HCT116 (cell line): ENCODE measurements around the gene CNNM4. TPM values are rescaled to one million over a fixed set of nuclear protein-coding genes. Genes with fewer than 3 reads are reported as not detected.

ENCODE experiments used
- ATAC-seq: fragments of 200-7000 bp; cut with Tn5 transposase; 2 replicates; pipeline ENCODE4 v1.9.1; 2020; ENCODE audit warnings: mild to moderate bottlenecking, moderate library complexity
- BruUV-seq: library from RNA; stranded (reverse); fragments of 400-500 nt; replicated peaks from 2 replicates; lab custom pipeline; 2021; lab: Mats Ljungman, UMichigan
- CTCF ChIA-PET: fragments of 300-600 bp; sonication (Branson Sonifier 250); formaldehyde crosslinking; loops from one replicate; lab custom pipeline; 2021; ENCODE audit warnings: antibody characterized with exemption; lab: Charles Lee
- POLR2A ChIA-PET: fragments of 300-600, 350-600 bp; sonication (Branson Sonifier 250); formaldehyde crosslinking; loops from one replicate; lab custom pipeline; 2021; ENCODE audit warnings: antibody characterized with exemption; lab: Charles Lee
- RAD21 ChIA-PET, 2 experiments: fragments of 300-600 bp; sonication (Branson Sonifier 250); formaldehyde crosslinking; loops; one replicate each; lab custom pipeline; 2023; ENCODE audit warnings: low total read pairs in 2 of 2; ENCODE audit not compliant: uncharacterized antibody in 2 of 2, unreplicated experiment in 2 of 2, low non-redundant PET in 1 of 2; lab: Charles Lee
- DNase-seq: peaks from one replicate; pipeline ENCODE4 v3.0.0-alpha.2; 2010; ENCODE audit warnings: low read depth, low spot score
- H2AFZ ChIP-seq: fragments of 200-600 bp; shearing (Covaris generic), sonication (generic); 2 replicates; pipeline ENCODE4 v1.6.1; 2017; ENCODE audit warnings: low read depth, mixed run types, mixed read lengths, antibody characterized with exemption, low read length; ENCODE audit not compliant: poor library complexity, severe bottlenecking
- H3K27ac ChIP-seq: 2 replicates; pipeline ENCODE4 v1.5.1; 2012; ENCODE audit warnings: low read depth, low read length
- H3K27me3 ChIP-seq: fragments of 200-600 bp; sonication (generic); 2 replicates; pipeline ENCODE4 v1.6.1; 2016; ENCODE audit warnings: mixed run types, low read length, mixed read lengths; ENCODE audit not compliant: insufficient read depth
- H3K36me3 ChIP-seq, 2 experiments: fragments of 200-500 bp in 1 of 2; fragments of 200-600 bp in 1 of 2; sonication (Bioruptor generic) in 1 of 2; sonication (generic) in 1 of 2; 2 replicates each; pipeline versions ENCODE4 v1.5.1 to v1.6.1; 2014 to 2016; ENCODE audit warnings: low read length in 2 of 2, inconsistent platforms in 1 of 2, mixed read lengths in 1 of 2, mixed run types in 1 of 2; ENCODE audit not compliant: insufficient read depth in 2 of 2, control insufficient read depth in 1 of 2
- H3K4me1 ChIP-seq, 2 experiments: fragments of 200-600 bp in 1 of 2; sonication (generic) in 1 of 2; 2 replicates each; pipeline versions ENCODE4 v1.5.1 to v1.6.1; 2012 to 2017; ENCODE audit warnings: low read length in 2 of 2, inconsistent platforms in 1 of 2, mild to moderate bottlenecking in 1 of 2, mixed read lengths in 1 of 2, mixed run types in 1 of 2, moderate library complexity in 1 of 2; ENCODE audit not compliant: insufficient read depth in 2 of 2, control insufficient read depth in 1 of 2
- H3K4me2 ChIP-seq: fragments of 200-600 bp; sonication (generic); 2 replicates; pipeline ENCODE4 v1.6.1; 2017; ENCODE audit warnings: mixed run types, low read length, mixed read lengths
- H3K4me3 ChIP-seq, 2 experiments: fragments of 200-600 bp in 1 of 2; sonication (generic) in 1 of 2; replicated peaks in 1 of 2; 2 replicates each; pipeline ENCODE4 v1.5.1; 2011 to 2016; ENCODE audit warnings: low read length in 2 of 2, control low read depth in 1 of 2, low read depth in 1 of 2, mild to moderate bottlenecking in 1 of 2, mixed read lengths in 1 of 2, mixed run types in 1 of 2
- H3K79me2 ChIP-seq: fragments of 200-600 bp; sonication (generic); 2 replicates; pipeline ENCODE4 v1.6.1; 2017; ENCODE audit warnings: mild to moderate bottlenecking, mixed run types, low read length, moderate library complexity, mixed read lengths; ENCODE audit not compliant: insufficient read depth
- H3K9ac ChIP-seq: fragments of 200-600 bp; sonication (generic); 2 replicates; pipeline ENCODE4 v1.6.1; 2016; ENCODE audit warnings: low read length, mixed read lengths
- H3K9me2 ChIP-seq: fragments of 200-600 bp; sonication (generic), shearing (Covaris generic); 2 replicates; pipeline ENCODE4 v1.6.1; 2017; ENCODE audit warnings: mixed run types, mild to moderate bottlenecking, moderate library complexity; ENCODE audit not compliant: insufficient read depth
- H3K9me3 ChIP-seq, 2 experiments: fragments of 200-500 bp in 1 of 2; fragments of 200-600 bp in 1 of 2; sonication (Bioruptor generic) in 1 of 2; sonication (generic) in 1 of 2; 2 replicates each; pipeline ENCODE4 v1.6.1; 2014 to 2017; ENCODE audit warnings: low read length in 2 of 2, mixed read lengths in 2 of 2, inconsistent platforms in 1 of 2, low read depth in 1 of 2, mild to moderate bottlenecking in 1 of 2, mixed run types in 1 of 2, moderate library complexity in 1 of 2; ENCODE audit not compliant: control insufficient read depth in 1 of 2, insufficient read depth in 1 of 2
- H4K20me1 ChIP-seq: fragments of 200-600 bp; sonication (generic), shearing (Covaris generic); 2 replicates; pipeline ENCODE4 v1.6.1; 2017; ENCODE audit warnings: mixed run types, mild to moderate bottlenecking, moderate library complexity; ENCODE audit not compliant: insufficient read depth
- FOSL1 ChIP-seq: IDR thresholded peaks from 2 replicates; pipeline ENCODE4 v1.6.1; 2012; ENCODE audit warnings: low read depth
- POLR2A ChIP-seq: IDR thresholded peaks from 2 replicates; pipeline ENCODE4 v1.7.0; 2011; ENCODE audit warnings: borderline replicate concordance; ENCODE audit not compliant: insufficient read depth, insufficient read length; ENCODE audit errors: extremely low read depth
- RAD21 ChIP-seq: IDR thresholded peaks from 2 replicates; pipeline ENCODE4 v1.6.1; 2012; ENCODE audit warnings: low read depth, mild to moderate bottlenecking
- SRF ChIP-seq: IDR thresholded peaks from 2 replicates; pipeline ENCODE4 v1.6.1; 2012; ENCODE audit warnings: low read depth
- YY1 ChIP-seq: IDR thresholded peaks from 2 replicates; pipeline ENCODE4 v1.6.1; 2011; ENCODE audit warnings: low read length, low read depth, moderate library complexity, mild to moderate bottlenecking; ENCODE audit not compliant: insufficient replicate concordance; ENCODE audit errors: extremely low read depth
- ZNF274 ChIP-seq: fragments of 200-500 bp; sonication (Bioruptor generic); IDR thresholded peaks from 2 replicates; pipeline ENCODE4 v1.6.1; 2014; ENCODE audit warnings: mild to moderate bottlenecking, low read depth, low read length, inconsistent platforms
- intact Hi-C: fragments of 100-400 bp; cut with micrococcal nuclease; formaldehyde crosslinking; loops from 2 replicates; pipeline ENCODE4 v1.10.0; 2022
- total RNA-seq: library from RNA; stranded (reverse); gene quantifications from one replicate; pipeline ENCODE4 v1.2.1, GENCODE V29; 2021; ENCODE audit not compliant: unreplicated experiment
- TF ChIP-seq, protein P1 (sequence below): IDR thresholded peaks from 2 replicates; pipeline ENCODE4 v1.6.1; 2011; ENCODE audit warnings: mild to moderate bottlenecking, low read length, moderate library complexity; ENCODE audit not compliant: insufficient replicate concordance; ENCODE audit errors: extremely low read depth
- TF ChIP-seq, protein P2 (sequence below): IDR thresholded peaks from 2 replicates; pipeline ENCODE4 v1.6.1; 2012; ENCODE audit warnings: low read depth

Gene CNNM4
- total RNA-seq, 1 experiment from 2014 or later: 7.9 TPM

DNA sequence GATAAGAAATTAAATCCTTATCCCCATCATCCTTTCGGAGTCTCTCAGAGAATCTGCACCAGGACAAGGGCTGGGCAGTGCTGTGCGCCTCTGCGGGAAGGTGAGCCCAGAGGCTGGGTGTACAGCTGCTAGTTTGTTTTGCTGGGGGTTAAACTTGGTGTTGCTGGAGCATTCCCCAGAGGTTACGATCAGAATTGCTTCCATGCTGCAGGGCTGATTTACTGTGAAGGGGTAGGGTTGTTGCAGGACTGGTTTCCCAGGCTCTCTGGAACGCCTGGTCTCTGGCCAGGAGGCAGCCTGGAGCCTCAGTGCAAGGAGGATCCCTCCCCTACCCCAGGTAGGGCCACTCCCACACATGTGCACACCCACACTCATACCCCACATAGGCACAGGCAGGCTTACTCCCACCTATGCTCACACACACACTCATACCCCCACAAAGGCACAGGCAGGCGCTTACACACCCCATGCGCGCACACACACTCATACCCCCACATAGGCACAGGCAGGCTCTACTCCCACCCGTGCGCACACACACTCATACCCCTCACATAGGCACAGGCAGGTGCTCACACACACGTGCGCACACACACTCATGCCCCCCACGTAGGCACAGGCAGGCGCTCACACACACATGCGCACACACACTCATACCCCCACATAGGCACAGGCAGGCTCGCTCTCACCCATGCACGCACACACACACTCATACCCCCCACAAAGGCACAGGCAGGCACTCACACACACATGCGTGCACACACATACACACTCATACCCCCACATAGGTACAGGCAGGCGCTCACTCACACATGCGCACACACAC is 11.3 kb downstream of the CNNM4 start:
- Histone ChIP-seq H2AFZ (no peak overlapping the region), H3K27ac (no peak overlapping the region), H3K4me2 (no peak overlapping the region), H3K36me3 (0 out of 4 replicates have a peak, but pooled peaks cover 0 to 4% of the 10 kb centered on the region in 2 experiments), H3K4me1 (peaks cover 0 to 7% of the 10 kb centered on the region in 2 experiments; a peak in 1 of 4 replicates), H3K79me2 (peaks cover 2% of the 10 kb centered on the region; the same call in 1 of the 2 replicates), H3K4me3 (no peak overlapping the region), H3K27me3 (no peaks in the 10 kb centered on the region), H3K9ac (no peak overlapping the region), H4K20me1 (no peaks in the 10 kb centered on the region), H3K9me3 (no peaks in the 10 kb centered on the region), H3K9me2 (no peaks in the 10 kb centered on the region)
- TF ChIP-seq, protein P1, sequence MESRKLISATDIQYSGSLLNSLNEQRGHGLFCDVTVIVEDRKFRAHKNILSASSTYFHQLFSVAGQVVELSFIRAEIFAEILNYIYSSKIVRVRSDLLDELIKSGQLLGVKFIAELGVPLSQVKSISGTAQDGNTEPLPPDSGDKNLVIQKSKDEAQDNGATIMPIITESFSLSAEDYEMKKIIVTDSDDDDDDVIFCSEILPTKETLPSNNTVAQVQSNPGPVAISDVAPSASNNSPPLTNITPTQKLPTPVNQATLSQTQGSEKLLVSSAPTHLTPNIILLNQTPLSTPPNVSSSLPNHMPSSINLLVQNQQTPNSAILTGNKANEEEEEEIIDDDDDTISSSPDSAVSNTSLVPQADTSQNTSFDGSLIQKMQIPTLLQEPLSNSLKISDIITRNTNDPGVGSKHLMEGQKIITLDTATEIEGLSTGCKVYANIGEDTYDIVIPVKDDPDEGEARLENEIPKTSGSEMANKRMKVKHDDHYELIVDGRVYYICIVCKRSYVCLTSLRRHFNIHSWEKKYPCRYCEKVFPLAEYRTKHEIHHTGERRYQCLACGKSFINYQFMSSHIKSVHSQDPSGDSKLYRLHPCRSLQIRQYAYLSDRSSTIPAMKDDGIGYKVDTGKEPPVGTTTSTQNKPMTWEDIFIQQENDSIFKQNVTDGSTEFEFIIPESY: no peak
- no peak for TF ChIP-seq SRF
- no peak for TF ChIP-seq RAD21
- no peak for TF ChIP-seq POLR2A
- no peak for TF ChIP-seq FOSL1
- TF ChIP-seq YY1: no peak
- TF ChIP-seq, protein P2, sequence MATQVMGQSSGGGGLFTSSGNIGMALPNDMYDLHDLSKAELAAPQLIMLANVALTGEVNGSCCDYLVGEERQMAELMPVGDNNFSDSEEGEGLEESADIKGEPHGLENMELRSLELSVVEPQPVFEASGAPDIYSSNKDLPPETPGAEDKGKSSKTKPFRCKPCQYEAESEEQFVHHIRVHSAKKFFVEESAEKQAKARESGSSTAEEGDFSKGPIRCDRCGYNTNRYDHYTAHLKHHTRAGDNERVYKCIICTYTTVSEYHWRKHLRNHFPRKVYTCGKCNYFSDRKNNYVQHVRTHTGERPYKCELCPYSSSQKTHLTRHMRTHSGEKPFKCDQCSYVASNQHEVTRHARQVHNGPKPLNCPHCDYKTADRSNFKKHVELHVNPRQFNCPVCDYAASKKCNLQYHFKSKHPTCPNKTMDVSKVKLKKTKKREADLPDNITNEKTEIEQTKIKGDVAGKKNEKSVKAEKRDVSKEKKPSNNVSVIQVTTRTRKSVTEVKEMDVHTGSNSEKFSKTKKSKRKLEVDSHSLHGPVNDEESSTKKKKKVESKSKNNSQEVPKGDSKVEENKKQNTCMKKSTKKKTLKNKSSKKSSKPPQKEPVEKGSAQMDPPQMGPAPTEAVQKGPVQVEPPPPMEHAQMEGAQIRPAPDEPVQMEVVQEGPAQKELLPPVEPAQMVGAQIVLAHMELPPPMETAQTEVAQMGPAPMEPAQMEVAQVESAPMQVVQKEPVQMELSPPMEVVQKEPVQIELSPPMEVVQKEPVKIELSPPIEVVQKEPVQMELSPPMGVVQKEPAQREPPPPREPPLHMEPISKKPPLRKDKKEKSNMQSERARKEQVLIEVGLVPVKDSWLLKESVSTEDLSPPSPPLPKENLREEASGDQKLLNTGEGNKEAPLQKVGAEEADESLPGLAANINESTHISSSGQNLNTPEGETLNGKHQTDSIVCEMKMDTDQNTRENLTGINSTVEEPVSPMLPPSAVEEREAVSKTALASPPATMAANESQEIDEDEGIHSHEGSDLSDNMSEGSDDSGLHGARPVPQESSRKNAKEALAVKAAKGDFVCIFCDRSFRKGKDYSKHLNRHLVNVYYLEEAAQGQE: no peak
- TF ChIP-seq ZNF274: no peak
- no TSS peak for BruUV-seq
- ChIA-PET CTCF (no interaction called here), POLR2A (no interaction called here), RAD21 (no interaction called here)
- ATAC-seq: peak; percentile 65
- no peak for DNase-seq
- intact Hi-C loops: no loop called here
